B cell (primary cell): ENCODE results near the gene EPB41. TPM values are rescaled to one million over a fixed set of nuclear protein-coding genes. Genes with fewer than 3 reads are reported as not detected.

Experiments
- ATAC-seq: fragments of 200-7000 bp; cut with Tn5 transposase; one replicate; pipeline ENCODE4 v1.10.0; 2021; ENCODE audit warnings: low read depth, mild to moderate bottlenecking, moderate number of reproducible peaks, moderate library complexity
- CTCF ChIA-PET: fragments of 350-600 bp; sonication (Branson Sonifier 250); formaldehyde crosslinking; loops from one replicate; lab custom pipeline; 2021; ENCODE audit warnings: antibody characterized with exemption, inconsistent platforms; lab: Charles Lee
- POLR2A ChIA-PET: fragments of 350-600 bp; sonication (Branson Sonifier 250); formaldehyde crosslinking; loops from one replicate; lab custom pipeline; 2021; ENCODE audit warnings: antibody characterized with exemption; lab: Charles Lee
- DNase-seq: peaks from one replicate; pipeline ENCODE4 v3.0.0; 2013
- H2AFZ ChIP-seq: 2 replicates; pipeline ENCODE4 v1.6.1; 2012; ENCODE audit warnings: mild to moderate bottlenecking, low read depth, low read length; ENCODE audit not compliant: insufficient read depth, poor library complexity, severe bottlenecking
- H3K27ac ChIP-seq, 2 donors: 1 replicate in 1 of 2; 2 replicates in 1 of 2; pipeline ENCODE4 v1.5.1; 2012 to 2013; ENCODE audit warnings: low read length in 2 of 2, mild to moderate bottlenecking in 2 of 2, moderate library complexity in 1 of 2
- H3K27me3 ChIP-seq, 4 experiments: fragments of 200-600 bp in 1 of 4; sonication (generic) in 1 of 4; replicated peaks in 1 of 4; 1 replicate in 2 of 4; 2 replicates in 2 of 4; pipeline versions ENCODE4 v1.6.1 to v1.7.0; 2013 to 2016; ENCODE audit warnings: low read length in 3 of 4, mild to moderate bottlenecking in 2 of 4, mixed read lengths in 1 of 4, moderate library complexity in 1 of 4; ENCODE audit not compliant: insufficient read depth in 4 of 4, control insufficient read depth in 3 of 4; ENCODE audit errors: control extremely low read depth in 1 of 4
- H3K36me3 ChIP-seq, 2 experiments: replicated peaks in 1 of 2; 1 replicate in 1 of 2; 2 replicates in 1 of 2; pipeline versions ENCODE4 v1.6.1 to v1.7.1; 2013; ENCODE audit warnings: low read length in 1 of 2; ENCODE audit not compliant: insufficient read depth in 2 of 2, control insufficient read depth in 1 of 2; ENCODE audit errors: control extremely low read depth in 1 of 2, extremely low read depth in 1 of 2
- H3K4me1 ChIP-seq, 2 donors: fragments of 200-600 bp in 1 of 2; sonication (generic) in 1 of 2; 1 replicate in 1 of 2; 2 replicates in 1 of 2; pipeline versions ENCODE4 v1.5.1 to v1.6.1; 2013 to 2017; ENCODE audit warnings: low read length in 2 of 2; ENCODE audit not compliant: control insufficient read depth in 2 of 2, insufficient read depth in 2 of 2
- H3K4me2 ChIP-seq: replicated peaks from 2 replicates; pipeline ENCODE3; 2012; ENCODE audit warnings: mild to moderate bottlenecking, low read depth, low read length; ENCODE audit not compliant: poor library complexity, severe bottlenecking
- H3K4me3 ChIP-seq, 5 experiments: fragments of 200-600 bp in 1 of 5; sonication (generic) in 1 of 5; 1 replicate in 3 of 5; 2 replicates in 2 of 5; pipeline versions ENCODE4 v1.5.1 to v1.7.0; 2011 to 2016; ENCODE audit warnings: low read length in 4 of 5, mild to moderate bottlenecking in 4 of 5, low read depth in 2 of 5, control low read depth in 1 of 5, moderate library complexity in 1 of 5; ENCODE audit not compliant: insufficient read depth in 1 of 5; ENCODE audit errors: control extremely low read depth in 1 of 5, extremely low read depth in 1 of 5
- H3K79me2 ChIP-seq: fragments of 200-600 bp; sonication (generic); one replicate; pipeline ENCODE4 v1.6.0; 2016; ENCODE audit warnings: low read length; ENCODE audit not compliant: control insufficient read depth, insufficient read depth
- H3K9ac ChIP-seq: fragments of 200-600 bp; sonication (generic); 2 replicates; pipeline ENCODE4 v1.6.1; 2017; ENCODE audit warnings: mild to moderate bottlenecking, low read length, moderate library complexity
- H3K9me3 ChIP-seq, 3 donors: one replicate each; pipeline versions ENCODE4 v1.6.1 to v1.7.1; 2013; ENCODE audit warnings: low read length in 2 of 3; ENCODE audit not compliant: control insufficient read depth in 2 of 3, insufficient read depth in 1 of 3; ENCODE audit errors: control extremely low read depth in 1 of 3
- H4K20me1 ChIP-seq: 2 replicates; pipeline ENCODE4 v1.6.0; 2012; ENCODE audit warnings: mild to moderate bottlenecking, low read length; ENCODE audit not compliant: insufficient read depth, control insufficient read depth, poor library complexity, severe bottlenecking
- H3K27ac Mint-ChIP-seq: one replicate; pipeline ENCODE4 v1.8.0; 2021; ENCODE audit warnings: mixed read lengths
- H3K27me3 Mint-ChIP-seq: one replicate; pipeline ENCODE4 v1.8.0; 2021; ENCODE audit warnings: mixed read lengths
- H3K4me1 Mint-ChIP-seq: one replicate; pipeline ENCODE4 v1.8.0; 2021; ENCODE audit warnings: mixed read lengths
- H3K4me3 Mint-ChIP-seq: one replicate; pipeline ENCODE4 v1.8.0; 2021; ENCODE audit warnings: mixed read lengths
- H3K9me3 Mint-ChIP-seq: one replicate; pipeline ENCODE4 v1.8.0; 2022; ENCODE audit warnings: mixed read lengths; ENCODE audit not compliant: insufficient read depth
- EZH2 ChIP-seq: IDR thresholded peaks from 2 replicates; pipeline ENCODE4 v1.6.1; 2012; ENCODE audit warnings: borderline replicate concordance, low read depth, mild to moderate bottlenecking, moderate library complexity, low read length; ENCODE audit not compliant: insufficient read depth, poor library complexity, severe bottlenecking
- WGBS: methylation state at CpG from one replicate; pipeline ENCODE4 v1.1.5; 2013; ENCODE audit warnings: missing lambda C conversion rate; ENCODE audit not compliant: insufficient coverage; 5-methylcytosine and 5-hydroxymethylcytosine counted together
- intact Hi-C: fragments of 100-400 bp; cut with micrococcal nuclease; formaldehyde crosslinking; loops from one replicate; pipeline ENCODE4 v1.10.0; 2022
- polyA plus RNA-seq: library from polyadenylated mRNA; depleted of rRNA; stranded (reverse); fragments of >200 nt; gene quantifications from 2 replicates; pipeline ENCODE4 v1.2.3, GENCODE V29; 2012
- total RNA-seq, 2 donors: library from RNA; stranded (reverse); fragments of 120-200 nt in 1 of 2; gene quantifications; 1 replicate in 1 of 2; 2 replicates in 1 of 2; pipeline versions ENCODE4 v1.2.3 to v1.2.4, GENCODE V29; 2013 to 2022
- TF ChIP-seq, protein P1 (sequence below): fragments of 200-600 bp; IDR thresholded peaks from one replicate; pipeline ENCODE4 v1.8.0; 2022; ENCODE audit warnings: antibody characterized with exemption, mild to moderate bottlenecking

Gene EPB41
- total and polyA plus RNA-seq, 2 donors (not counting 1 experiment from before 2014, with no cell fraction given): 45.8 to 186 TPM

DNA sequence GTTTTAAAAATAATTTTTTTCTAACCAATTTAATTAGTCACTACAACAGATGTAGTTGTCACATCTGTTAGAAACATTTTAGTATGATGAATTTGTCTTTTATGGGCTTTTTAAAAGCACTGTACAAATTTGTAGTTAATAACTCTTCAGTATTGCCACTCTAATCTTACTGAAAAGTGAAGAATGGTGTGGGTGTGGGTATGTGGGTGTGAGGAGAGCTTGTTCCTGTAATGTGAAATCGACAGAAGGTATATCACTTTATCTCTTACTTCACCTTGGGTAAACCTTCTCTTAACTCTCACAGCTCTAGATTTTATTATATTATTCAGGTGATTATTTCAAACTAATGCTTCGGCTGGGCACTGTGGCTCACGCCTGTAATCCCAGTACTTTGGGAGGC lies 166.8 kb downstream of the EPB41 start:
- no CpG with 5 or more reads among the region's 3 CpGs for WGBS
- Histone ChIP-seq H3K9me3 (no peaks in the 10 kb centered on the region), H3K4me1 (no peaks in the 10 kb centered on the region), H3K36me3 (peaks cover 6 to 20% of the 10 kb centered on the region in 2 experiments), H3K79me2 (no peaks in the 10 kb centered on the region), H2AFZ (no peak overlapping the region), H3K27ac (no peak overlapping the region), H3K4me3 (no peak overlapping the region), H3K27me3 (no peaks in the 10 kb centered on the region), H3K4me2 (no peak overlapping the region), H4K20me1 (no peaks in the 10 kb centered on the region), H3K9ac (no peak overlapping the region)
- Mint-ChIP-seq H3K27ac (no peak overlapping the region), H3K4me3 (no peak overlapping the region), H3K4me1 (no peaks in the 10 kb centered on the region), H3K9me3 (no peaks in the 10 kb centered on the region), H3K27me3 (no peaks in the 10 kb centered on the region)
- no peak for ATAC-seq
- CTCF ChIA-PET: interaction anchor here (1.2 to 3.1 kb wide), 3 partner anchors 119 to 204 kb away, joined by 3 to 8 read pairs (median 3); no protein-coding TSS in a partner anchor
- intact Hi-C loops: no loop called here
- TF ChIP-seq, protein P1, sequence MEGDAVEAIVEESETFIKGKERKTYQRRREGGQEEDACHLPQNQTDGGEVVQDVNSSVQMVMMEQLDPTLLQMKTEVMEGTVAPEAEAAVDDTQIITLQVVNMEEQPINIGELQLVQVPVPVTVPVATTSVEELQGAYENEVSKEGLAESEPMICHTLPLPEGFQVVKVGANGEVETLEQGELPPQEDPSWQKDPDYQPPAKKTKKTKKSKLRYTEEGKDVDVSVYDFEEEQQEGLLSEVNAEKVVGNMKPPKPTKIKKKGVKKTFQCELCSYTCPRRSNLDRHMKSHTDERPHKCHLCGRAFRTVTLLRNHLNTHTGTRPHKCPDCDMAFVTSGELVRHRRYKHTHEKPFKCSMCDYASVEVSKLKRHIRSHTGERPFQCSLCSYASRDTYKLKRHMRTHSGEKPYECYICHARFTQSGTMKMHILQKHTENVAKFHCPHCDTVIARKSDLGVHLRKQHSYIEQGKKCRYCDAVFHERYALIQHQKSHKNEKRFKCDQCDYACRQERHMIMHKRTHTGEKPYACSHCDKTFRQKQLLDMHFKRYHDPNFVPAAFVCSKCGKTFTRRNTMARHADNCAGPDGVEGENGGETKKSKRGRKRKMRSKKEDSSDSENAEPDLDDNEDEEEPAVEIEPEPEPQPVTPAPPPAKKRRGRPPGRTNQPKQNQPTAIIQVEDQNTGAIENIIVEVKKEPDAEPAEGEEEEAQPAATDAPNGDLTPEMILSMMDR: no peak
- no peak for TF ChIP-seq EZH2
- DNase-seq: no peak
- POLR2A ChIA-PET: no interaction called here

DNA sequence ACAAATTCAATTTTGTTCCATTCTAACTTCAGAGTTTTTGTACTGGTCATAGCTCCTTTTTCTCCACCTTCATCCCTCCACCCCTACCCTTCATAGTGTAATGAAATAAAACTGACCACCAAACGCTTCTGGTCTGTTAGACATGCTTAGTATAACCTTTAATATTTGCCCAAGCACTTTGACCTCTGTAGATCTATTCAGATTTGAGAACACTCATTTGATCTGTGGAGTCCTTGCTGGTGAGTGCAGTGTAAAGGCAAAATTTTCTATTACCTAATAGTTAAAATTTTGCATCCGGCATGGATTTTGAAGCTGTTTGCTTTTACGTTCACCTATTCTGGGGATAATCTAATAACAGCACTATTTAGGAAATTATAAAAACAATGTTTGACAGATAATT lies 168.2 kb downstream of the EPB41 start:
- Mint-ChIP-seq H3K4me3 (no peak overlapping the region), H3K27ac (no peak overlapping the region), H3K4me1 (no peaks in the 10 kb centered on the region), H3K9me3 (no peaks in the 10 kb centered on the region), H3K27me3 (no peaks in the 10 kb centered on the region)
- no peak overlapping the region for H2AFZ ChIP-seq
- no peaks in the 10 kb centered on the region for H3K9me3 ChIP-seq
- no peak overlapping the region for H3K27ac ChIP-seq
- ATAC-seq: no peak
- no peak overlapping the region for H3K4me3 ChIP-seq
- no peak overlapping the region for H3K4me2 ChIP-seq
- H3K27me3 ChIP-seq: no peaks in the 10 kb centered on the region
- H3K36me3 ChIP-seq: peaks cover 3 to 15% of the 10 kb centered on the region in 2 experiments
- H4K20me1 ChIP-seq: no peaks in the 10 kb centered on the region
- H3K9ac ChIP-seq: no peak overlapping the region
- POLR2A ChIA-PET: no interaction called here
- intact Hi-C loops: no loop called here
- no peaks in the 10 kb centered on the region for H3K79me2 ChIP-seq
- no CpG with 5 or more reads among the region's 3 CpGs for WGBS
- CTCF ChIA-PET: interaction anchor here (0.6 to 3.1 kb wide), 2 partner anchors 120 to 1298 kb away, joined by 3 to 8 read pairs; no protein-coding TSS in a partner anchor
- no peaks in the 10 kb centered on the region for H3K4me1 ChIP-seq
- no peak for TF ChIP-seq EZH2
- TF ChIP-seq, protein P1: no peak
- DNase-seq: no peak
